GM23248 (cell line): Measurements from ENCODE around the gene NSD1. TPM values are rescaled to one million over a fixed set of nuclear protein-coding genes. Genes with fewer than 3 reads are reported as not detected.
A peak's percentile ranks its signal among the peaks of the same experiment; 100 is the strongest.

Source experiments
- DNase-seq: peaks from one replicate; pipeline ENCODE4 v3.0.0-alpha.2; 2015
- H2AFZ ChIP-seq: fragments of 200-600 bp; sonication (generic); 2 replicates; pipeline ENCODE4 v1.6.1; 2016; ENCODE audit warnings: antibody characterized with exemption
- H3F3A ChIP-seq: fragments of 200-600 bp; sonication (generic); 2 replicates; pipeline ENCODE4 v1.6.1; 2016; ENCODE audit warnings: mild to moderate bottlenecking, antibody characterized with exemption, mixed run types; ENCODE audit not compliant: insufficient read depth
- H3K27ac ChIP-seq: fragments of 200-600 bp; sonication (generic); 2 replicates; pipeline ENCODE4 v1.5.1; 2016; ENCODE audit warnings: mild to moderate bottlenecking
- H3K27me3 ChIP-seq: fragments of 200-600 bp; sonication (generic); replicated peaks from 2 replicates; pipeline ENCODE4 v1.6.1; 2016; ENCODE audit warnings: mild to moderate bottlenecking; ENCODE audit not compliant: insufficient read depth
- H3K36me3 ChIP-seq: fragments of 200-600 bp; sonication (generic); 2 replicates; pipeline ENCODE4 v1.6.1; 2016; ENCODE audit warnings: low read depth, mild to moderate bottlenecking
- H3K4me1 ChIP-seq: fragments of 200-600 bp; sonication (generic); 2 replicates; pipeline ENCODE4 v1.6.1; 2016; ENCODE audit warnings: mild to moderate bottlenecking; ENCODE audit not compliant: insufficient read depth
- H3K4me2 ChIP-seq: fragments of 200-600 bp; sonication (generic); one replicate; pipeline ENCODE4 v1.6.1; 2016; ENCODE audit warnings: mild to moderate bottlenecking; ENCODE audit not compliant: unreplicated experiment
- H3K4me3 ChIP-seq: fragments of 200-600 bp; sonication (generic); 2 replicates; pipeline ENCODE4 v1.5.1; 2016; ENCODE audit warnings: mild to moderate bottlenecking
- H3K79me2 ChIP-seq: fragments of 200-600 bp; sonication (generic); 2 replicates; pipeline ENCODE4 v1.6.1; 2016; ENCODE audit warnings: mild to moderate bottlenecking; ENCODE audit not compliant: insufficient read depth
- H3K9ac ChIP-seq: fragments of 200-600 bp; sonication (generic); 2 replicates; pipeline ENCODE4 v1.6.1; 2016; ENCODE audit warnings: mild to moderate bottlenecking
- H3K9me2 ChIP-seq: fragments of 200-600 bp; sonication (generic); 2 replicates; pipeline ENCODE4 v1.6.1; 2016; ENCODE audit warnings: mixed run types, mild to moderate bottlenecking, moderate library complexity; ENCODE audit not compliant: insufficient read depth
- H3K9me3 ChIP-seq: fragments of 200-600 bp; sonication (generic); one replicate; pipeline ENCODE4 v1.6.1; 2017; ENCODE audit warnings: low read depth
- H4K20me1 ChIP-seq: fragments of 200-600 bp; sonication (generic); 2 replicates; pipeline ENCODE4 v1.6.0; 2016; ENCODE audit not compliant: insufficient read depth
- EZH2 ChIP-seq: fragments of 200-600 bp; sonication (generic); IDR thresholded peaks from 2 replicates; pipeline ENCODE4 v1.6.1; 2018; ENCODE audit warnings: antibody characterized with exemption, mild to moderate bottlenecking; ENCODE audit not compliant: insufficient read depth, poor library complexity, severe bottlenecking
- EZH2phosphoT487 ChIP-seq: fragments of 200-600 bp; sonication (generic); IDR thresholded peaks from 2 replicates; pipeline ENCODE4 v1.6.1; 2018; ENCODE audit warnings: antibody characterized with exemption, moderate library complexity, mild to moderate bottlenecking, low read depth; ENCODE audit not compliant: insufficient read depth
- WGBS, 2 experiments: methylation state at CpG; one replicate each; pipeline ENCODE4 v1.1.6; 2015 to 2017; ENCODE audit warnings: low lambda C conversion rate in 2 of 2, low coverage in 1 of 2; ENCODE audit errors: missing lambda C conversion rate in 2 of 2; 5-methylcytosine and 5-hydroxymethylcytosine counted together
- in situ Hi-C: fragments of 300-500 bp; cut with MboI; formaldehyde crosslinking; loops from 2 replicates; pipeline ENCODE4 v1.15.0; 2020
- polyA plus RNA-seq: library from polyadenylated mRNA; unstranded; fragments of >200 nt; fragmentation: Nextera tagmentation; extraction: Ambion mirVana; gene quantifications from 2 replicates; pipeline ENCODE4 v1.2.1, GENCODE V29; 2016
- total RNA-seq: library from RNA; depleted of rRNA; stranded (reverse); fragments of >200 nt; shearing (Covaris generic); gene quantifications from 2 replicates; pipeline ENCODE4 v1.2.3, GENCODE V29; 2014

The NSD1 gene
- total and polyA plus RNA-seq, 2 experiments from 2014 or later: 25.9 to 31.9 TPM

GRCh38 chr5:177334781-177335700, 201.5 kb downstream of the NSD1 start:
- Histone ChIP-seq H2AFZ (no peak overlapping the region), H3K27ac (no peak overlapping the region), H3K79me2 (peaks cover 15% of the 10 kb centered on the region), H3K4me1 (no peaks in the 10 kb centered on the region), H3K27me3 (no peaks in the 10 kb centered on the region), H3K4me3 (no peak overlapping the region), H3K36me3 (peaks cover 4% of the 10 kb centered on the region; the same call in 1 of the 2 replicates), H4K20me1 (no peaks in the 10 kb centered on the region), H3K4me2 (no peak overlapping the region), H3K9me3 (no peaks in the 10 kb centered on the region), H3K9me2 (no peaks in the 10 kb centered on the region), H3F3A (no peaks in the 10 kb centered on the region), H3K9ac (no peak overlapping the region)
- WGBS, 2 experiments: 83 to 84% methylated on average over 21 of the region's 21 CpGs
- DNase-seq: no peak
- in situ Hi-C loops: no loop called here
- TF ChIP-seq EZH2: no peak

GRCh38 chr5:177335701-177336065, 202.1 kb downstream of the NSD1 start:
- no peak for DNase-seq
- no peaks in the 10 kb centered on the region for H3K9me3 ChIP-seq
- no peaks in the 10 kb centered on the region for H3F3A ChIP-seq
- H4K20me1 ChIP-seq: no peaks in the 10 kb centered on the region
- H3K79me2 ChIP-seq: peaks cover 21% of the 10 kb centered on the region
- no peak overlapping the region for H3K9ac ChIP-seq
- H3K27me3 ChIP-seq: no peaks in the 10 kb centered on the region
- 85 to 88% methylated on average over 7 of the region's 7 CpGs for WGBS, 2 experiments
- no peak for TF ChIP-seq EZH2
- TF ChIP-seq EZH2phosphoT487: no peak
- no peak overlapping the region for H3K27ac ChIP-seq
- H2AFZ ChIP-seq: no peak overlapping the region
- H3K4me2 ChIP-seq: no peak overlapping the region
- peaks cover 4% of the 10 kb centered on the region; the same call in 1 of the 2 replicates for H3K36me3 ChIP-seq
- no peaks in the 10 kb centered on the region for H3K4me1 ChIP-seq
- in situ Hi-C loops: no loop called here
- no peaks in the 10 kb centered on the region for H3K9me2 ChIP-seq
- H3K4me3 ChIP-seq: no peak overlapping the region

GRCh38 chr5:177336112-177336511, 202.5 kb downstream of the NSD1 start:
- H3K9me2 ChIP-seq: no peaks in the 10 kb centered on the region
- no peaks in the 10 kb centered on the region for H4K20me1 ChIP-seq
- no peak overlapping the region for H3K27ac ChIP-seq
- no peak overlapping the region for H3K4me2 ChIP-seq
- no peak for TF ChIP-seq EZH2
- no peak for TF ChIP-seq EZH2phosphoT487
- no peaks in the 10 kb centered on the region for H3F3A ChIP-seq
- in situ Hi-C loops: no loop called here
- H2AFZ ChIP-seq: no peak overlapping the region
- no peak overlapping the region for H3K9ac ChIP-seq
- peak; percentile 44 for DNase-seq
- no peak overlapping the region for H3K4me3 ChIP-seq
- no peaks in the 10 kb centered on the region for H3K4me1 ChIP-seq
- peaks cover 26% of the 10 kb centered on the region for H3K79me2 ChIP-seq
- peaks cover 4% of the 10 kb centered on the region; the same call in 1 of the 2 replicates for H3K36me3 ChIP-seq
- 68 to 70% methylated on average over 12 of the region's 12 CpGs for WGBS, 2 experiments
- H3K27me3 ChIP-seq: no peaks in the 10 kb centered on the region
- H3K9me3 ChIP-seq: no peaks in the 10 kb centered on the region

- H3K79me2 ChIP-seq: peaks cover 33% of the 10 kb centered on the region
- H3K9me3 ChIP-seq: no peaks in the 10 kb centered on the region
- no peak overlapping the region for H3K4me2 ChIP-seq
- no peaks in the 10 kb centered on the region for H3F3A ChIP-seq
- H4K20me1 ChIP-seq: no peaks in the 10 kb centered on the region
- no peak for DNase-seq
- H3K36me3 ChIP-seq: peaks cover 4% of the 10 kb centered on the region; the same call in 1 of the 2 replicates
- H3K9ac ChIP-seq: no peak overlapping the region
- H3K27ac ChIP-seq: no peak overlapping the region
- H3K4me3 ChIP-seq: no peak overlapping the region
- 94 to 96% methylated on average over 30 to 35 of the region's 36 CpGs for WGBS, 2 experiments
- in situ Hi-C loops: no loop called here
- no peak for TF ChIP-seq EZH2phosphoT487
- TF ChIP-seq EZH2: no peak
- no peak overlapping the region for H2AFZ ChIP-seq
- H3K27me3 ChIP-seq: no peaks in the 10 kb centered on the region
- no peaks in the 10 kb centered on the region for H3K9me2 ChIP-seq
- no peaks in the 10 kb centered on the region for H3K4me1 ChIP-seq
Observed at GRCh38 chr5:177336603-177337494, 203.3 kb downstream of the NSD1 start.
